Nasal cavity respiratory epithelium epithelial cell of viscerocranial mucosa (primary cell): ENCODE results near the gene GNMT. TPM values are rescaled to one million over a fixed set of nuclear protein-coding genes. Genes with fewer than 3 reads are reported as not detected.

ENCODE experiments used
- total RNA-seq: library from RNA; depleted of rRNA; stranded (reverse); fragments of >200 nt; gene quantifications from 2 replicates; pipeline ENCODE4 v1.2.3, GENCODE V29; 2014

The GNMT gene
- total RNA-seq, result 0.34 TPM in 1 of 2 replicates, not detected in the other

DNA sequence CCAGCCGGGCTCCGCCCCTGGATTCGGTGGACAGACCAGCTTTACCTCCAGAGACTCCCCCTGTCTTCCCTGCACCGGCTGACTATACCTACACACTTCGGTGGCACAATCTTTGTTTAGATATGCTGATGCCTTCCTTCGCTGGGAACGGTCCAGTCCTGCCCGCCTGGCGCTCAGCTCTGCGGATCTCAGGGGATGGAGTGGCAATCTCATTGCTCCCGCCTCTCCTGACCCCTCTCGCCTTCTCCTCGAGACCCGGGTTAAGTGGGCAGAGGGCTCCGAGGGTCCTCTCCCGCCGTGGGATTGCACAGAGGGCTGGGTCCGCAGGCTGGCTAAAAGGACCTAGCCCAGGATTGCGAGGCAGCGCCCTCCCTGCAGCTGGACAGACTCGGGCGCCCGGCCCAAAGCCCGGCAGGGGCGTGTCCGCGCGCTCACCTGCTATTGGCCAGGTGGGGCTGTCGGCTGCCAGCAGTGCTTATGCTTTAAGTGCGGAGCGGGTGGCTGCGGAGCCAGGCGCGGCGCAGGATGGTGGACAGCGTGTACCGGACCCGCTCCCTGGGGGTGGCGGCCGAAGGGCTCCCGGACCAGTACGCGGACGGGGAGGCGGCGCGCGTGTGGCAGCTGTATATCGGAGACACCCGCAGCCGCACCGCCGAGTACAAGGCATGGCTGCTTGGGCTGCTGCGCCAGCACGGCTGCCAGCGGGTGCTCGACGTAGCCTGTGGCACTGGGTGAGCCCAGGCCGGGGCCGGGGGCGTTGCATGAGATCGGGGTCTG, at the start of gene GNMT:
Gene GNMT, plus strand, starts transcription at position 512 of the 777 bp plus-strand sequence. Its CDS starts 14 bp downstream, at position 526.

GRCh38 chr6:42915732-42916131, 44.8 kb upstream of the GNMT start, which contains the start of gene PTCRA:
Gene PTCRA, plus strand, starts transcription at chr6:42916053. Its CDS starts 17 bp downstream, at chr6:42916070.

DNA sequence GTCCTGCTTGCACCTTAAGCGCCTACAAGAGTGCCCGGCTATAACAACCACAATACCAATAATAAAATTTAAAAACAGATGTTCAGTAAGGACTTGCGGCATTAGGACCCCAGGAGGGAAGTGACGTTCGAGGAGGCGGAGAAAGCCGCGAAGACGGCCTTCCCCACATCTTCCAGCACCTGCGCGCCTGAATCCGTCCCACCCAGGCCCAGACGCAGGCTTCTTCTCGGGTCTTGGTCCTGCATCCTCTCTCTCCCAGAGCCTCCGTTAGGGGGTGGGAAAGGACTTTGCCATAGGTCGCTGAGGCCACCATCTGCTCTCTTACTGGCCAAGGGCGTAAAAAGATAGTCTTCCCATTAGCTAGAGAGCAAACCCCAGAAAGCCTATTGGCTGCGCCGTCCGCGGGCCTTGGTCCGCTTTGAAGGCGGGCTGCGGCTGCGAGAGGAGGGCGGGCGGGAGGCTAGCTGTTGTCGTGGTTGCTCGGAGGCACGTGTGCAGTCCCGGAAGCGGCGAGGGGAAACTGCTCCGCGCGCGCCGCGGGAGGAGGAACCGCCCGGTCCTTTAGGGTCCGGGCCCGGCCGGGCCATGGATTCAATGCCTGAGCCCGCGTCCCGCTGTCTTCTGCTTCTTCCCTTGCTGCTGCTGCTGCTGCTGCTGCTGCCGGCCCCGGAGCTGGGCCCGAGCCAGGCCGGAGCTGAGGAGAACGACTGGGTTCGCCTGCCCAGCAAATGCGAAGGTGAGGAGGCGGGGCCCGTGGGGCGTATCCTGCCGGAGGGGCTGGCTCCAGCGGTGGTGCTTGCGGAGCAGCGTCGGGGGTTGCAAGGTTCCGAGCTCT, 31.4 kb upstream of the GNMT start, which contains the start of gene CNPY3:
Gene CNPY3, plus strand, starts transcription at position 495 of the 835 bp plus-strand sequence. Its CDS starts 91 bp downstream, at position 586.

GRCh38 chr6:42978839-42979522, 18.4 kb downstream of the GNMT start, which contains the start of gene PEX6:
Gene PEX6, minus strand, starts transcription at chr6:42979181. Its CDS starts 31 bp downstream, at chr6:42979150.

DNA sequence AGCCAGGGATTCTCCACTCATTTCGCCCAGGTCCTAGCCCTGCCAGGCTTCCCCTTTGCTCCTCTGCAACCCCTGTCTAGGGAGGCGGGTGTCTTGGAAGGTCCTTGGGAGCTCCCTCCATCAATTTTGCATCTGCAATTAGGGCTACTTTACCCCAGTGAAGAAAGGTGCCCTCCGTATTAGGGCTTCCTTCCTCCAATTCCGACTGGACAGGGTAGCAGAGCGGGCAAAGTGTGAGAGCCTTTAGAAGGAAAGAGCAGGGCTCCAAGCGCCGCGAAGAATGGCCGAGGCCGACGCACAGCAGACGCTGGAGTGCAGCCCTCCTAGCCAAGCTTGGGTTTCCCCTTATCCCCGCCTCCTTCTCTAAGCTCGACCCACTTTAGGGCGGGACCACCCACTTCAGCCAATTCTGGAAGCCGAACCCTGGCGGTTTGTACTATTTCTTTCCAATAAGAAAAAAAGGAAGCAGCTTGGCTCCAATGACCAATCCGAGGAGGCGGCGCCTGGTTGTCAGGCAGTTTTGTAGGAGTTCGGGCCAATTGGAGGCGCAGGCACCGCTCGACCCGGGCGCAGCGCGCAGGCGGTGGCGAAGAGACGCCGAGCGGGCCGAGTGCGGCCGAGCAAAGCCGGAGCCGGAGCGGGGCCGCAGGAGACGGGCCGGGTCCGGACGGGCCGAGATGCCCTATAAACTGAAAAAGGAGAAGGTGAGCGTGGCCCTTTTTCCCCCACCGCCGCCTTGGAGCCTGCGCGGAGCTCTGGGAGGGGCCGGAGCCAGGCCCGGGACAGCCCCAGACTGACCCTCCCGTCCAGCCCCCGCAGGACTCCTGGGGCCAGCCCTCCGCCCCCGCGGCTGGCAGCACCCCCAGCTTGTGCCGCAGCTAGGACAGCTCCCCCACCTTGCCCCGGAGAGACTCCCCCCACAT, 23.7 kb downstream of the GNMT start, which contains the start of gene PPP2R5D:
Gene PPP2R5D, plus strand, starts transcription at position 570 of the 923 bp plus-strand sequence. Its CDS starts 108 bp downstream, at position 678.

Other genes starting within 250 kb of the GNMT start
- gene PRPH2, start 238.2 kb upstream of the GNMT start, total RNA-seq, result 0.28 TPM in 1 of 2 replicates, not detected in the other
- gene TBCC, start 214.7 kb upstream of the GNMT start, total RNA-seq, result 25.5 and 32.5 TPM in 2 replicates
- 4.8 and 7.5 TPM in 2 replicates for gene BICRAL, start 178.7 kb upstream of the GNMT start, total RNA-seq
- 140 and 154 TPM in 2 replicates for gene RPL7L1, start 81.1 kb upstream of the GNMT start, total RNA-seq
- not detected in 2 replicates for gene PTCRA, start 44.7 kb upstream of the GNMT start, total RNA-seq
- 17.1 and 42.9 TPM in 2 replicates for gene CNPY3, start 31.3 kb upstream of the GNMT start, total RNA-seq
- gene PEX6, start 18.4 kb downstream of the GNMT start, total RNA-seq, result 43.1 and 59.4 TPM in 2 replicates
- 18.5 and 27.2 TPM in 2 replicates for gene PPP2R5D, start 23.8 kb downstream of the GNMT start, total RNA-seq
- 34.1 and 52.6 TPM in 2 replicates for gene MEA1, start 53.2 kb downstream of the GNMT start, total RNA-seq
- 52.4 and 53.3 TPM in 2 replicates for gene KLHDC3, start 53.5 kb downstream of the GNMT start, total RNA-seq
- gene RRP36, start 60.9 kb downstream of the GNMT start, total RNA-seq, result 85.1 and 91.3 TPM in 2 replicates
- gene CUL7, start 93.1 kb downstream of the GNMT start, total RNA-seq, result 21.9 and 23.6 TPM in 2 replicates
- 21.8 and 40.3 TPM in 2 replicates for gene MRPL2, start 98.7 kb downstream of the GNMT start, total RNA-seq
- 14.0 and 16.6 TPM in 2 replicates for gene KLC4, start 98.9 kb downstream of the GNMT start, total RNA-seq
- gene PTK7, start 115.6 kb downstream of the GNMT start, total RNA-seq, result 68.4 and 143 TPM in 2 replicates
- 33.5 and 34.2 TPM in 2 replicates for gene SRF, start 210.5 kb downstream of the GNMT start, total RNA-seq
- gene CUL9, start 221.4 kb downstream of the GNMT start, total RNA-seq, result 30.8 and 54.0 TPM in 2 replicates